ENCODE results near the gene BCORL1.

GRCh38 chrX:129939986-129940385, 42.4 kb upstream of the BCORL1 start:
- TF ChIP-seq CTCF (IDR thresholded peaks at IDR 0.05) = no peak
- no peak for TF ChIP-seq POLR2A (IDR thresholded peaks at IDR 0.05; ENCODE audit: low read depth)
- TF ChIP-seq POLR2AphosphoS5 (IDR thresholded peaks at IDR 0.05) = no peak
- no peak for TF ChIP-seq EP300 (IDR thresholded peaks at IDR 0.05)
